Activated CD8-positive, alpha-beta memory T cell treated with anti-CD3 and anti-CD28 coated beads, Interleukin-2, amount 50 U/mL, for 24 hours (primary cell): ENCODE results near the gene ATPAF2.
A peak's percentile ranks its signal among the peaks of the same experiment; 100 is the strongest.

Experiments used
- DNase-seq: peaks from one replicate; pipeline ENCODE4 v3.0.0-alpha.2; 2020; ENCODE audit errors: extremely low read depth

Gene ATPAF2

DNA sequence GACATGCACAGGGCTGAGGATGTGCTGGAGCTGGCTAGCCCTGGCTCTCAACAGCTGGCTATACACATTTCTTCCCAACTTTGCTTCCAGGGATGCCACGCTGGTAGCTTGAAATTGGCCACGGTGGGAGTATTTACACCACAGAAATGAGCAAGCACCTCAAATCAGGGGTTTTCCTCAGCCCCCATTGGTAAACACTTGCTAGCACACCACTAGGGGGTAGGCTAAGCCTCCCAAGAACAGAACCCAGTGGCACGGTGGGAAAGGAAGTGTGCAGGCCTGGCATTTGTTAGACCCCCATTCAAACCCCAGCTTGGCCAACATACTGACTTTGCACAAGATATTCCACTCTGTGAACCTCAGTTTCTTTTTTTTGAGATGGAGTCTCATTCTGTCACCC lies 53.4 kb downstream of the ATPAF2 start:
- no peak for DNase-seq

DNA sequence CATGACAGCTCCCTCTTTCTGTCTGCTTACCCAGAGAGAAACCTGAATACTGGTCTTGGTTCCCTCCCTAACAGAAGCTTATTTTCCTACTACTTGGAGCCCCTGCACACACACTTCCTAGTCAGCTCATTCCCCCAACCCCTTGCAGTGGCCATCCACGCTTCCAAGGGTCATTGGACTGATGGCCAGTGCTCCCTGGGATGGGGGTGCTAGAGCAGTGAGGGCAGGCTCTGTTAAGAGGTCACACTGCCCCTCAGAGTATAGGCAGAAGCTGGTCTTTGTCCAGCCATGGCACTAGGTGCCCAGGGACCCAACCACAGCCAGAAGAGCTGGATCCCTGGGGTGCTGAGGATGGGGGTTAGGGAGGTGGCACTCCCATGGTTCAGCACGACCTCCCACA lies 53.8 kb downstream of the ATPAF2 start:
- no peak for DNase-seq

DNA sequence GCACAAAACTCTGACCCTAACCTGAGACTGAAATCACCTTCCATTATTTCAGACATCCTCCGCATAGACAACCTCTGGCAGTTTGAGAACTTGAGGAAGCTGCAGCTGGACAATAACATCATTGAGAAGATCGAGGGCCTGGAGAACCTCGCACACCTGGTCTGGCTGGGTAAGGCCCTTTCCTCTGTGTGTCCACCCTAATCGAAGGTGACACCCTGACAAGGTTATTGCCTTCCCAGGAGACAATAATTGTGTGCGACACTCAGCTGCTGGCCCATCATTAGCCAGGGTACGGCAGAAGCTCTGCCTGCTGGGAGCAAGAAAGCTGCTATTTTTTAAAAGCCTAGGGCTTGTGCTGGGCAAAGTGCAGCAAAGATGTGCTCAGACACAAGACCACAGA lies 55.2 kb downstream of the ATPAF2 start:
- DNase-seq: no peak

DNA sequence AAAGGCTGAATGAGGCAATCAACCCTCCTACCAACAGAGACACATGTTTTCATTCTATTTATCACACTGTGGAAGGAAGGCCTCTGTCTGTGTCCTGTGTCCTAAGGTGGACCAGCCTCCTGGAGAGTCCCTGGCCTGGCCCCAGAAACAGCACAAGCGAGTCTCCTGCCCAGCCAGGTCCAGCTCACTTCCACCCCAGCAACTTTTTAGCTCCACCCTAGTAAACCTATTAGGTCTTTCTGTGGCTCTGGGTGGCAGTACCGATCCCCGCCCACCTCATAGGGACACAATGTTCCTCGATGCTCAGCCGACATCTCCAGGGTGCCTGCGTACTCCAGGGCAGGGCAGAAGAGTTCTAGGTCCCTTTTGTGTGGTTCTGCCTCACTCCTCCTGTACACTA lies 55.6 kb downstream of the ATPAF2 start:
- DNase-seq: no peak

DNA sequence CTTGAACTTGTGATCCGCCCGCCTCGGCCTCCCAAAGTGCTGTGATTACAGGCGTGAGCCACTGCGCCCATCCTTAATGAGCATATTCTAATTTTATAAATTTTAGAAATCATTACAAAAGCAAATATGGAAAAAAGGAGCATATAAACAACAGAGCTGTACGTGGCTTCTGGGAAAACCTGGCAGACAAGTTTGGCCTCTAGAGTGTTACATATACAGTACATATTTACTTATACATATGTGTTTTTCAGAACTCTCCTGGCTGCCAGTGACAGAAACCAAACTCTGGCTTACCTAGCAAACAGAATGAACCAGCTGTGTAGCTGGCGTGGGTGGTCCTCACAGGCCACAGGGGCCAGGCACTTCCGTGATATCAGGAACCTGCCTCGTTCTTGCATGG lies 56.2 kb downstream of the ATPAF2 start:
- no peak for DNase-seq

DNA sequence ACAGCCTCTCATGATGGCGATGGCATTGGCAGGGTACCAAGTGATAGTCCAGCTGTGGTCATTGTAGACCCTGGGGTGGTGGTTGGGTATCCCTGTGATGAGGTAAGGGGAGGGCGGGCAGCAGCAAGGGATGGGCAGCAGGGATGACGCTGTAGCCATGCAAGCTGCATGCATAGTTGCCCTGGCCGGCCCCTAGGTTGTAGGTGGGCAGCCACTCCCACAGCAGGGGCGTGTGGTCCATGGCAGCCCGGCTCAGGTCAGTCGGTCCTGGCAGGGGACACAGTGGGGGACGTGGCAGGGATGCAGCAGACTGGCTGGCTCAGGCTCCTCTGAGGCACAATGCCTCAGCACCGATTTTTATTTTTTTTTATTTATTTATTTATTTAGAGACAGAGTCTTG lies 57.6 kb downstream of the ATPAF2 start:
- DNase-seq: no peak

DNA sequence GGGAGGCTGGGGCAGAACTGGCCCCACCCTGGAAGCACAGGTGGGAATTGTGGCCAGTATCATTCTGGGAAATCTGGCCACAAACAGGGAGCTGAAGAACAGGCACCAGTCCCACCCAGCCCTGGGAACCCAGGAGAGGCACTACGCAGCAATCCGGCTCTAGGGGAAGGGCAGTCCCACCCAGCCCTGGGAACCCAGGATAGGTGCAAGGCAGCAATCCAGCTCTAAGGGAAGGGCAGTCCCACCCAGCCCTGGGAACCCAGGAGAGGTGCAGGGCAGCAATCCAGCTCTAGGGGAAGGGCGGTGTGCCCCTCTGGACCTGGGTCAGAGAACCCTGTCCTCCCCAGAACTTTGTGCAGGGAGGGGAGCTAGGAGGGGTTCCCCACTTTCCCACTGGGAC lies 59.2 kb downstream of the ATPAF2 start:
- no peak for DNase-seq

DNA sequence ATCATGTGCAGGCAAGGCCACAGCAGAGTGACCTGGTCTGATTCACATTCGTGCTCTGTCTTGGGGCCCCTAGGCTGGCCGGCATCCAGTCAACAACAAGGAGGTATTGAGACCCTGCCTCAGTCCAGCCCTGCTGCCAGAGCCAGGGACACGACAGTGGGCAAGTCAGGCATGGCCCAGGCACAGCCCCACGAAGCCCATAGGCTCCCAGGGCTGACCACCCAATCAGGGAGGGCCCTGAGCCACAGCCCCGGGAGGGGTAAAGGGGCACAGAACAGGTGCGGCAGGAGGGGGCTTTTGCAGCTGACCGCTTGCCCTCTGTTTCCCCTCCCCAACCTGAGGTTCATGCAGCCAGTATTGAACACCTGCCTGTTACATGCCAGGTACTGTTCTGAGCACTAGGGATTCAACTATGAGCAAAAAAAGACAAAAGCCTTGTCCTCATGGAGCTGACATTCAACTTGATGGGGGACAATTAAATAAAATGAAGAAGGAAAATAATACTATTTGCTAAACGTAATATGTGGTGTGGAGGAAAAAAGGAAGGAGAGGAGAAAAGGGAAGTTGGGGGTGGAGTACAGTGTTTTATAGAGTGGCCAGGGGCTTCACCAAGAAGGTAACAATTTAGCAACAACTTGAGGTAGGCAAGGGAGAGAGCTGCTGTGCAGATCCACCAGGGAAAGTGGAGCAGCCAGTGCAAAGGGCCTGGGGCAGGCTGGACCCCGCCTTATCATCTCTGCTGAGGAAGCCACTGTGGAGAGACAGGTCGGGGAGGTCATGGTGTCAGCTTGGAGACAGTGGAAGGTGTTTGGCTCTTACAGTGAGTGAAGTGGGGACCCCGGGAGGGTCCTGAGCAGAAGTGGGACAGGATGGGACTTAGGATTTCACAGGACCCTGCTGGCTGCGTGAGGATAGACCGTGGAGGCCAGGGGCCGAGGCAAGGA lies 60.2 kb downstream of the ATPAF2 start:
- DNase-seq: no peak

DNA sequence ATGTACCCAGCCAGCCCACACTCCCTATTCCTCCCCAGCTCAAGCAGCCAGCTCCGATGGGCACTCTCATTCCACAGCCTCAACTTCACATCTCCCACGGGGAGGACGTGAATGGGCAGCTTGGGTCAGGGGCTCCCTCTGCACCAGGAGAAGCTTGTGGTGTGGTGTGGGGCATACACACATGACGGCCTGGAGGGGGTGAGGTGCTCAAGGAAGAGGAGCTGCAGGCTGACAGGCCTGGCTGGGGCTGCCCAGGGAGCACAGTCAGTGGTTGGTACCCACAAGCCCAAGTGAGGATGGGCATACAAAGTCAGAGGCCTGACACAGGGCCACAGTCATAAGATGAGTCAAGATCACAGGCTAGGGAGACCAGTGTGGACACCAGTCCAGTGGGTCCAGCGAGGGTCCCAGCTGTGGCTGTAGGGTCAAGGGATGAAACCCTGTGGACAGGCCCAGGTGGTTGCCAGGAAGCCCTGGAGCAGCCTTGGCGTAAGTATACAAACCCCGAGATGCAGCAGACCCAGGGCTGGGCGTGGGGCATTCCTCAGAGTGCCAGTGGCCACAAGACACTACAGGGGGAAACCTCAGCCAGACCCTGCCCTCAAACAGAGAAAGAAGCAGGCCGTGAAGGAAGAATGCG lies 61.9 kb downstream of the ATPAF2 start:
- no peak for DNase-seq

DNA sequence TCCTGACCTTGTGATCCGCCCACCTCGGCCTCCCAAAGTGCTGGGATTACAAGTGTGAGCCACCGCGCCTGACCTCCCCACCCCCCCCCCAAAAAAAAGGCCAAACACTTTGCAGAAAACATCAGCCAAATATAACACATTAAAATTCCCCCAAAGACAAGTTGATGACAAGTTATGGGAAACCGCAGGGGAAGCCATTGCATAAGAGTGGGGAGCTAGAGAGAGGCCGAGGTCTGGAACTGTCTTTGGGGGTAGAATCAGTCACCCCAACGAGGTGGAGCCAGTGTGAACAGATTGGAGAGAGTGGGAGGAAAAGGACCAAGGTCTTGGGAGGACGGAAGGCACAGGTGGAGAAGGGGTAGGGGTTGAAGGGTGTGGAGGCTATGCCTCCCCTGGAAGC lies 63.5 kb downstream of the ATPAF2 start:
- no peak for DNase-seq

DNA sequence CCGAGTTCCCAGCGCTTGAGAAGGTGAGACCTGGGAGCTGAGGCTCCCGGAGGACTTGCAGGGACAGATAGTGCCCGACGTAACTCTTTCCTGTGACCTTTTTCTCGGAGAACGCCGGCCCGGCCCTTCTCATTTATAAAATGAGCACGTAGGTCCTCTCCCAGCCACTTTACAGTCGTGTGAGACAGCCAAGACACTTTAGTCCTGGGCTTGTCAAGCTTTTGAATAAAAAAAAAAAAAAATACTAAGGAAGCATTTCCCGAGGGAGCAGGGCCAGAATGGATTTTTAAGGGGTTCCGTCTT lies 66.1 kb downstream of the ATPAF2 start:
- no peak for DNase-seq

DNA sequence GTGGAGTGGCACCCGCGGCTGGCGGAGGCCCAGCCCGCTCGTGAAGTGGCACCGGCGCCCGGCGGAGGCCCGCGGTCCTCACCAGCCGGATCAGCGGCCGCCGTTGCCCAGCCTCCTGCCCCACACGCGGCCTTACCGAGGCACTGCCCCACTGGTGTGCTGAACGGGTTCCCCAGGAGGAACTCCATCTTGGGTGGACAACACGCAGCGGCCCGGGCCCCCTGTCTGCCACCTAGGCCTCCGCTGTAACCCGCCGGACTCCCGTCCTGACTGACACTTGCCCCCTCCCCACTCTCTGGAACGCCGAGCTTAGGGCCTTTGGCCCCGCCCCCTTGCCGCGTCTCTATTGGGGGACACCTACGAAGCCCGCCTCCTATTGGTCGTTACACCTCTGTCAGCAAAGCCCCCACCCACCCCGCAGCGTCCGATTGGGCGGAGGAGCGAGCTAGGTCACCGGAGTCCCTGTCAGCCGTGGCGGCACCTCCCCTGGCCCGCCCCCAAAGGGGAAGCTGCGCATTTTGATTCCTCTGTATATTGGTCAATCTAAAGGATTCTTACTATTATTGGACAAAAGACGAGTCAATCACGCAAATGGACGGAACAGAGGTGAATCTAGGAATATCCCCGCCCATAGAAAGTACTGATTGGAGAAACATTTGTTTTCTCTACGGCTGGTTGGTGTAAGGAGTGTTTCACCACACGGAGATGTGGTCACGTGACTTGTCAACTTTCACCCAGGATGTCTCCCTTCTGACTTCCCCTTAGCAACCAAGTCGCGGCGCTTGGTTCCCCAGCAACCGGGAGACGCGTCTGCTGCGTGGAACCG lies 66.6 kb downstream of the ATPAF2 start, which contains the start of the genes DRC3 and TOM1L2:
DRC3 (plus strand) TSS at position 737 of the 826 bp plus-strand sequence. CDS start 4,737 bp downstream, outside the sequence.
TOM1L2 (minus strand) TSS at position 275 of the 826 bp plus-strand sequence; CDS start at position 188, 87 bp downstream.
- DNase-seq: peak; percentile 99

DNA sequence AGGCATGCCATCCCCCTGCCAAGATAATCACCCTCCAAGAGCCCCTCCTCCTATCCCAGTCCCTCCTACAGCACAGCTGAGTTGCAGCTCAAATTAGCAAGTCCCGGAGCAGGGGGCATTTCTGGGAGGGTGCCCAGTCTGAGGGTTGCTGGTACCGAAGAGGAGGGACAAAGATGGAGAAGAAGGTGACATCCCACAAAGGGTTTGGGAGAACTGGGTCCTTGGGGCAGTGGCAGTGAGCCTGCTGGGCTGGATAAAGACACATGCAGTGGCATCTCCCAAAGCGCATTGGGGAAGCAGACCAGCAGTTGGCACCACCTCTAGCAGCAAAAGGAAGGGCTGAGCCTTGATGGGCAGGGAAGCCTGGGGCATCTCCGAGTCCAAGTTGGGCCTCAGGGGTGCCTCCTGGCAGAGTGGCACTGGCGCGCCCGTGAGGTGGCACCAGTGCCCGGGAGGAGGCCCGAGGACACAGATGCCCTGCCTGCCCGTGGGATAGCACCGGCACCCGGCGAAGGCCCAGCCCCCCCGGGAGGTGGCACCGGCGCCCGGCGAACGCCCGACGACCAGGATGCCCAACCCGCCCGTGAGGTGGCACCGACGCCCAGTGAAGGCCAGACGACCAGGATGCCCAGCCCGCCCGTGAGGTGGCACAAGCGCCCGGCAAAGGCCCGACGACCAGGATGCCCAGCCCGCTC lies 67.4 kb downstream of the ATPAF2 start:
- no peak for DNase-seq

DNA sequence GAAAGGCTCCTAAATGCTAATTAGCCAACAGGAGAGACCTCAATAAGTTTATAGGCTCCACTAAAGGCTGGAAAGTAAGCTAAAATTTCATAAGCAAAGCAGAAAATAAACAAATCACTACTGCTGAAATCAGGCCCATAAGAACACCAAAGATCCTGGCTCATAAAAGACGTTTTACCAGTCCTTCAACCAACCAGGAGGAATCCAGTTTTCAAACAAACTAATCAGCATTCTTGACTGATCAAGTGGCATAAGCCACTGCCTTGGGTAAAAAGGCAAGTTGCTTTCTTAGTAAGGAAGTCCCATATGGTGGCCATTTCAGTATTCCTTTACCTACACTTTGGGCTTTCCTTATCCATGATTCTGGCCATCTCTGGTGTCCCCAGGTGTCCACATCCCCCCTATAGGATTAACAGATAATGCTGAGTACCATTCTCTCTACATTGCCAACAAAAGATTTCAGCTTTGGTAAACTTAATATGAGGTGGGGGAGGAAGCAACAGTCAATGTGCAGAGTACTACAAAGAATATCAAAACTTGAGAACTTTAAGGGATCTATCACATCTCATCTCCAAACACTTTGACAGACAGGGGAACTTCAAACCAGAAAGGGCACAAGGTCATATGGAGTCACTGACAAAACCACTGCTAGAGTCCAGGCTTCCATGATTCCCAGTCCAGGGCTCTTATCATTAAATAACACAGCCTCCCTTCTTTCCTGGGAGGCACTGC lies 68.1 kb downstream of the ATPAF2 start:
- no peak for DNase-seq
